RWPE2 (cell line): ENCODE measurements around the gene UBR1.

ENCODE experiments used
- ATAC-seq: fragments of 200-7000 bp; cut with Tn5 transposase; 3 replicates; pipeline ENCODE4 v1.9.1; 2021; ENCODE audit warnings: low read depth
- DNase-seq: peaks from one replicate; pipeline ENCODE4 v3.0.0-alpha.2; 2020; ENCODE audit warnings: low spot score
- H3K27ac ChIP-seq: fragments of 450-650 bp; 2 replicates; pipeline ENCODE4 v1.5.1; 2017; ENCODE audit warnings: mild to moderate bottlenecking; ENCODE audit not compliant: poor library complexity, severe bottlenecking
- H3K27me3 ChIP-seq: fragments of 250-450 bp; sonication (Bioruptor Pico); 2 replicates; pipeline ENCODE4 v1.5.1; 2021; ENCODE audit warnings: mild to moderate bottlenecking, moderate library complexity; ENCODE audit not compliant: insufficient read depth, poor library complexity, severe bottlenecking
- H3K36me3 ChIP-seq: fragments of 250-450 bp; sonication (Bioruptor Pico); 2 replicates; pipeline ENCODE4 v1.5.1; 2020; ENCODE audit warnings: low read depth, mild to moderate bottlenecking, moderate library complexity
- H3K4me1 ChIP-seq: fragments of 250-450 bp; sonication (Bioruptor Pico); 2 replicates; pipeline ENCODE4 v1.5.1; 2021; ENCODE audit warnings: mild to moderate bottlenecking, moderate library complexity; ENCODE audit not compliant: insufficient read depth, poor library complexity, severe bottlenecking
- H3K4me3 ChIP-seq: fragments of 250-450 bp; sonication (Bioruptor Pico); 2 replicates; pipeline ENCODE4 v1.5.1; 2021; ENCODE audit warnings: mild to moderate bottlenecking, moderate library complexity; ENCODE audit not compliant: severe bottlenecking
- H3K9me3 ChIP-seq: fragments of 250-450 bp; sonication (Bioruptor Pico); 2 replicates; pipeline ENCODE4 v1.5.1; 2021; ENCODE audit warnings: mild to moderate bottlenecking, moderate library complexity; ENCODE audit not compliant: severe bottlenecking
- TF ChIP-seq, protein P1 (sequence below): fragments of 450-650 bp; IDR thresholded peaks from one replicate; pipeline ENCODE4 v1.5.1; 2017; ENCODE audit warnings: mild to moderate bottlenecking, moderate library complexity; ENCODE audit not compliant: poor library complexity, severe bottlenecking

UBR1 gene

DNA sequence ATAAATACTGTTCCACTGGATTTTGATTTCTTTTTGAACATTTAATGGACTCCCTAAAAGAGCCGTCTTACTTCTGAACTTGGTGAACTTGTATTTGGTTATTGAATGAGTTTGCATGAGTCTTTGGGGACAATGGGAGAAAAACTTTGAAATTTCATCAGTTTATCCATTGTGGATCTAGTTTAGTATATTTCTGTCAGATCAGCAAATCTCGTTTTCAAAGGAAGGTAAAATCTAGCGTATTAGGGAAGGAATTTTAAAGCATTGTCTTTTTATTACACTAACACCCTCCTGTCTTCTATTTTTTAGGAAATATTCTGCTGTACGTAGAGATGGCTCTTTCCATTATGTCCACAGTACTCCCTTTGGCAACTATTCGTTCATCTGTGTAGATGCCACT lies 40.3 kb upstream of the UBR1 start:
- Histone ChIP-seq H3K27ac (no peak overlapping the region), H3K36me3 (peaks cover 29% of the 10 kb centered on the region), H3K4me3 (no peak overlapping the region), H3K4me1 (peaks cover 16% of the 10 kb centered on the region), H3K27me3 (no peaks in the 10 kb centered on the region), H3K9me3 (no peaks in the 10 kb centered on the region)
- TF ChIP-seq, protein P1, sequence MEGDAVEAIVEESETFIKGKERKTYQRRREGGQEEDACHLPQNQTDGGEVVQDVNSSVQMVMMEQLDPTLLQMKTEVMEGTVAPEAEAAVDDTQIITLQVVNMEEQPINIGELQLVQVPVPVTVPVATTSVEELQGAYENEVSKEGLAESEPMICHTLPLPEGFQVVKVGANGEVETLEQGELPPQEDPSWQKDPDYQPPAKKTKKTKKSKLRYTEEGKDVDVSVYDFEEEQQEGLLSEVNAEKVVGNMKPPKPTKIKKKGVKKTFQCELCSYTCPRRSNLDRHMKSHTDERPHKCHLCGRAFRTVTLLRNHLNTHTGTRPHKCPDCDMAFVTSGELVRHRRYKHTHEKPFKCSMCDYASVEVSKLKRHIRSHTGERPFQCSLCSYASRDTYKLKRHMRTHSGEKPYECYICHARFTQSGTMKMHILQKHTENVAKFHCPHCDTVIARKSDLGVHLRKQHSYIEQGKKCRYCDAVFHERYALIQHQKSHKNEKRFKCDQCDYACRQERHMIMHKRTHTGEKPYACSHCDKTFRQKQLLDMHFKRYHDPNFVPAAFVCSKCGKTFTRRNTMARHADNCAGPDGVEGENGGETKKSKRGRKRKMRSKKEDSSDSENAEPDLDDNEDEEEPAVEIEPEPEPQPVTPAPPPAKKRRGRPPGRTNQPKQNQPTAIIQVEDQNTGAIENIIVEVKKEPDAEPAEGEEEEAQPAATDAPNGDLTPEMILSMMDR, result no peak
- ATAC-seq (no peak), DNase-seq (no peak)

DNA sequence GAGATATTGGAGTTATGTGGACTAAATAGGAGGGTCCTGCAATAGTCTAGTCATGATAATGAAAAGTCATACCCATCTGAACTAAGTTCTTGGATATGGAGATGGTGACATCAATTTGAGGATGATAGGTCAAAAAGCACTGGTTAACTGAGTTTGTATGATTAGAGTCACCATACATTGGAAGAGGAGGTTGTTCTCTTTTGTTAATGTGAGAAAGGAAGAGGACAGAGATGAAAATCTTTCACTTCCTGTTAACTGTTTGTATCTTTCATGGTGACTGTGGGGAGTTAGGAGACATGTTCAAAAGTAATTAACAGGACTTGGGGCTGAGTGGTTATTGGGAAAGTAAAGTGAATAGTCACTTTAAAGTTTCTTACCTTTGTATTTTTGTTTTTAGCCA lies 38.7 kb upstream of the UBR1 start:
- Histone ChIP-seq H3K27ac (no peak overlapping the region), H3K4me3 (no peak overlapping the region), H3K27me3 (no peaks in the 10 kb centered on the region), H3K36me3 (peaks cover 23% of the 10 kb centered on the region), H3K9me3 (no peaks in the 10 kb centered on the region), H3K4me1 (peaks cover under 1% of the 10 kb centered on the region)
- ATAC-seq (no peak), DNase-seq (no peak)
- TF ChIP-seq, protein P1, result no peak

DNA sequence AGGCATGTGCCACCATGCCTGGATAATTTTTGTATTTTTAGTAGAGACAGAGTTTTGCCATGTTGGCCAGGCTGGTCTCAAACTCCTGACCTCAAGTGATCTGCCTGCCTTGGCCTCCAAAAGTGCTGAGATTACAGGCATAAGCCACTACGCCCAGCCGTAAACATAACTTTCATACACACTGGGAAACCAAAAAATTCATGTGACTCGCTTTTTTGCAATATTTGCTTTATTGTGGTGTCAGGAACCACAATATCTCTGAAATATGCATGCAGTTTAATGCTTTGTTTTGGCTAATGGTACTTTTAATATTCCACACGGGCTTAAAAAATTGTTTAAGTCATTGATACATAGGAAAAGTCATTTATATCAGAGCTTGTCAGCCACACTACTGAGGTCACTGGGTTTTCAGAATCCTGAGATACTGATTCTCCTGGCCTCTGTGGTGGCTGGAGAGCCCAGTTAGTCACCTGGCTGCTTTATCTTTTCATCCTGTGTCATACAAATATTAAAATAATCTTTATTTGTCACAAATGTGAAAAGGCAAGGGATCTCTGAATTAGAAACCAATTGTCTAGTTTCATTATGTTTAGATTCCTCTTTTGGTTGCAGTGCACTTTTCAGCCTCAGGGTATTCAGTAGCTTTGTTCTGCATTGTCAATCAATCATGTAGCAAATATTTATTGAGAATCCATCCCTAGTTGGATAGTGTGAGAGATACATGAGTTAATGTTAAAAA lies 37.5 kb upstream of the UBR1 start:
- Histone ChIP-seq H3K27ac (no peak overlapping the region), H3K9me3 (no peaks in the 10 kb centered on the region), H3K4me3 (no peak overlapping the region), H3K36me3 (peaks cover 23% of the 10 kb centered on the region), H3K27me3 (no peaks in the 10 kb centered on the region), H3K4me1 (no peaks in the 10 kb centered on the region)
- no peak; the same call in 2 of the 3 replicates for ATAC-seq
- DNase-seq, result no peak
- TF ChIP-seq, protein P1, result no peak

DNA sequence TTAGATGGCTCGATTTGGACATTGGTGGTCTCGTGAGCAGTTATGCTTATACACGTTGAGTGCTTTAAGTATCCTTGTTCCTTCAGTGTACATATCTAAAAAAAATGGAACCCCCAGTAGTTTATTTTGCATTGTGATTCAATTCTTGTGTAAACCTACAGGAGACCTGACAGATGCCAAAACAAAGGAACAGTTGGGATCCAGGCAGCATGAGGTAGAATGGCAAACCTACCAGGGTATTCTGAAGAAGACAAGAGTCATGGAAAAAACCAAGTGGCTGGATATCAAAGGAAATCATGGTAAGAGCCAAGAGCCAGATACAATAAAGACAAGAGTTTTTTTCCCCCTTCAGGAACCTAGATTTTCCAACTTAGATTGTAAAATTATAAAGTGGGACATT lies 29.5 kb upstream of the UBR1 start:
- H3K36me3 ChIP-seq, result peaks cover 43% of the 10 kb centered on the region
- no peaks in the 10 kb centered on the region for H3K9me3 ChIP-seq
- ATAC-seq (no peak), DNase-seq (no peak)
- no peak overlapping the region for H3K4me3 ChIP-seq
- H3K4me1 ChIP-seq, result peaks cover 11% of the 10 kb centered on the region
- TF ChIP-seq, protein P1, result no peak
- H3K27ac ChIP-seq, result no peak overlapping the region
- H3K27me3 ChIP-seq, result no peaks in the 10 kb centered on the region

DNA sequence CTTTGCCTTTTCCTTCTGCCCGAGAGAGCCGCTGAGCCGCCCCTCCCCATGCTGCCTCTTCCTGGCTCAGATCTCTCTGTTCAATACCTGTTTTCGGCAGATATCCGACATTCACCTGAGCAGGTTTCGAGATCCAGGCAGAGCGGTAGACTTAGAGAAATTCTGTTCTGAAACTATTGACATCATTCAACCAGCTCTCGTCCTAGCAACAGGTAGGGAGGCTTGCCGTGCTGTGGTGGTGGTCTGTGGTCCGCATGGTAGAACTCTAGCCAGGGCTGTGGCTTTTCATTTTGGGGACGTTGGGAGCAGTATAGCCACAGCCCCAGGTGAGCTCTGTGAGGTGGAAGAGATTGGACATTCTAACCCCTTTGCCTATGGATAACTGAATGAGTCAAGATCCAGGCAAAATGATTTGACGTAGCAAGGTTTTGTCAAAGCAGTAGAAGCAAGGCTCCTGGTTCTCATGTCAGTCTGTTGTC lies 28.4 kb upstream of the UBR1 start:
- H3K27ac ChIP-seq, result peak overlapping the region; percentile 32
- DNase-seq, result no peak

More for the DNA sequence above, 28.4 kb upstream of the UBR1 start:
- peaks cover 34% of the 10 kb centered on the region for H3K36me3 ChIP-seq
- H3K27me3 ChIP-seq, result no peaks in the 10 kb centered on the region
- TF ChIP-seq, protein P1, result no peak
- H3K4me1 ChIP-seq, result peaks cover 11% of the 10 kb centered on the region
- ATAC-seq, result peak; percentile 38
- H3K4me3 ChIP-seq, result peak overlapping the region; percentile 65
- H3K9me3 ChIP-seq, result no peaks in the 10 kb centered on the region
